ENCODE measurements around the gene TTLL3.
"Not testable (repeated sequence)": the region's sequence is repeated elsewhere in the genome, so short reads cannot be mapped to it uniquely, and the experiment has no call there.

TTLL3 gene

DNA sequence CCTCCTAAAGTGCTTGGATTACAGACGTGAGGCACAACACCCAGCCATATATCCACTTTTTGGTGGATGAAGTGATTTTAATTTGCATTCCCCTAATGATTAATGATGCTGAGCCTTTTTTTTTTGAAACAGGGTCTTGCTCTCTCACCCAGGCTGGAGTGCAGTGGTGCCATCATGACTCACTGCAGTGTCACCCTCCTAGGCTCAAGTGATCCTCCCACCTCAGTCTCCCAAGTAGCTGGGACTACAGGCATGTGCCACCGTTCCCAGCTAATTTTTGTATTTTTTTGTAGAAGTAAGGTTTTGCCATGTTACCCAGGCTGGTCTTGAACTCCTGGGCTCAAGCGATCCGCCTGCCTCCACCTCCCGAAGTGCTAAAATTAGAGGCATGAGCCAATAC lies 62.0 kb downstream of the TTLL3 start:
- not testable (repeated sequence) for DNase-seq

DNA sequence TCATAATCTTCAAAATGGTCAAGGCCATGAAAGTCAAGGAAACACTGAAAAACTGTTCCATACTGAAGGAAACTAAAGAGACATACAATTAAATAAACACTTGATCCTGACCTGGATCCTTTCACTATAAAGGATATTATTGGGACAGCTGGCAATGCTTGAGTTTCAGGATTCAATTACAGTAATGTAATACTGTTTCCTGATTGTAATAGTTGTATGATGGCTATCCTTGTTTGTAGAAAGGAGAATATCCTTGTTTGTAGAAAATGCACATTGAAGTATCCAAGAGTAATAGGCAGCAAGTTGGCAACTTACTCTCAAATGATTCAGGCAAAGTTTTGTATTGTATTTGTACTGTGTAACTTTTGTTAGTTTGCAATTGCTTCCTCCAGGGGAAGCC lies 65.4 kb downstream of the TTLL3 start:
- DNase-seq = no peak

DNA sequence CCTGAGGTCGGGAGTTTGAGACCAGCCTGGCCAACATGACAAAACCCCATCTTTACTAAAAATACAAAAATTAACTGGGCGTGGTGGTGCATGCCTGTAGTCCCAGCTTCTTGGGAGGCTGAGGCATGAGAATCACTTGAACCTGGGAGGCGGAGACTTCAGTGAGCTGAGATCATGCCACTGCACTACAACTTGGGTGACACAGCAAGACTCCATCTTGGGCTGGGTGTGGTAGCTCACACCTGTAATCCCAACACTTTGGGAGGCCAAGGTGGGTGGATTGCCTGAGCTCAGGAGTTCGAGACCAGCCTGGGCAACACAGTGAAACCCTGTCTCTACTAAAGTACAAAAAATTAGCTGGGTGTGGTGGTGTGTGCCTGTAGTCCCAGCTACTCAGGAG lies 66.2 kb downstream of the TTLL3 start:
- not testable (repeated sequence) for DNase-seq

DNA sequence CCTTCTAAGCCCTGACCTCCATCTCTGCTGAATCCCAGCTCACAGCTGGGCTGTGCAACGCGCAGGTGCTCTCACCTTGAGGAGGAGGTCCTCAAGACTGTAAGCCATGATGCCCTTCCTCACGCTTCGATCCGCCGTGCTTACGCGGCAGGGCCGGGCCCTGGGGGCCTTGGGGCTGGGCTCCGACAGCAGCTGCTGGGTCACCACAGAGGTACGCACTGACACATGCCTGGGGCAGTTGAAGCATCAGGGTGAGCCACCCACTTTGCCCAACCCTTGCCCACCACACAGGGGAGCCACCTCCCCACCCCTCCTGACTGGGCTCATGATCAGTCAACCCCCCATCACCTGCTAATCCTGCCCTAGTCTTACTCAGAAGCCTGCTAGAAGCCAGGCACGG lies 66.9 kb downstream of the TTLL3 start:
- DNase-seq = no peak

DNA sequence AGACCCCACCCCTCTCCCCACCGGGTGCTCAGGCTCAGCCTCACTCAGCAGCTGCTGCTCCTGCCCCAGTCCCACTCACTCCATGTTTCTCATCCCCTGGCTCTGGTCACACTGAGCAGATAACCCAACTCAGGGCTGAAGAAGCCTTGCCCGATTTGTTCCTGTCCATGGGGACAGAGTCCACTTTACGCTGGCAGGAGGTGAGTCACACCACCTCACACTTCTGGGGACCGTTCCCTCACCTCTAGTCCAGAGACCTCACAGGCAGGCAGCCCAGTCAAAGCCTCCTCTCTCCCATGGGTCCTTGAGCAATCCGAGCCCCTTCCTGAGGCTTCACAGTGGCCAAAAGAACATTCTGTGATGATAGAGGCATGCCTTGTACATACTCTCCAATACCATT lies 68.6 kb downstream of the TTLL3 start:
- no peak for DNase-seq

DNA sequence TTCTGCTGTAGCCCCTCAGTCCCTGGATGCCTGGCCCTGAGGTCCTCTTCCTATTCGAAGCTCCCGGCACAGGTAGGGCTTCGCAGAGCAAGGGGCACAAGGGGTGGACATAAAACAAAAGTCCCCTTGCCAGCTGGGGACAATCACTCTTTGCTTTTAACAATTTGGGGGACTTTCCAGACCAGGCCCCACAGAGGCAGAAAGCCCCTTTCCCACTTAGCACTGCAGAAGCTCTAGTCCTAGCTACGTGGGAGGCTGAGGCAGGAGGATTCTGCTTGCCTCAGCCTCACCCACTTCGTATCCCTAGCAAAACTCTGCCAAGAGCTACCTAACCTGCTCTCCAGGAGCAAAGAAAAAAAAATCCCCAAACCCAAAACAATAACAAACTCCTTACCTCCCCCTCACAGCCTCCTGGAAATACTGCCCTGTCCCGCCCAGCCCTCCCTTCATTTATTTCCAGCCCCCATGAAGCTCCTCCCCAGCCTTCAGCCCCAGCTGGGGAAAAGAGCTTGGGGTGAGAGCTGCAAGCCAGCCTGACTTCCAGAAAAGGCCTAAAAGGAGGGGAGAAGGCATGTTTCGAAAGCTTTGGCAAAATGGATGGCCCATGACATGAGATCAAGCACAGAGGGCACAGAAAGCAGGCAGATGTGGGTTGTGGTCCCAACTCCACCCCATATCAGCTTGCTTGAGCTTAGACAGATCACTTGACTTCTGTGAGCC lies 69.9 kb downstream of the TTLL3 start, which contains the start of gene CIDEC:
Gene CIDEC (minus strand): TSS at position 424 of the 720 bp plus-strand sequence. CDS start 1,767 bp downstream, outside the sequence.
- DNase-seq = no peak

DNA sequence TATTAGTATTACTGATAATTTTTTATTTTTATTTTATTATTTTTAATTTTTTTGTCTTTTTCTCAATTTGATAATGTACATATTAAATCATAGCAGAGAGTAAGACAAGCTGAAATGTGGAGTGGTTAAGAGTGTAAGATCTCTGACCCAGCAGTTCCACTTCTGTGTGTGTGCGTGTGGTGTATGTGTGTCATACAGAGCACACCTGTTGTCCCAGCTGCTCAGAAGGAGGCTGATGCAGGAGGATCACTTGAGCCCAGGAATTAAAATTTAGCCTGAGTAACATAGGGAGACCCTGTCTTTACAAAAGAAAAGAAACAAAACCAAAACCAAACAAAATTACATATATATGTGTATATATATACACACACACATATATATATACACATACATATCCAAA lies 71.4 kb downstream of the TTLL3 start:
- DNase-seq = no peak

GRCh38 chr3:9883706-9884554 lies 73.9 kb downstream of the TTLL3 start:
- no peak for DNase-seq

DNA sequence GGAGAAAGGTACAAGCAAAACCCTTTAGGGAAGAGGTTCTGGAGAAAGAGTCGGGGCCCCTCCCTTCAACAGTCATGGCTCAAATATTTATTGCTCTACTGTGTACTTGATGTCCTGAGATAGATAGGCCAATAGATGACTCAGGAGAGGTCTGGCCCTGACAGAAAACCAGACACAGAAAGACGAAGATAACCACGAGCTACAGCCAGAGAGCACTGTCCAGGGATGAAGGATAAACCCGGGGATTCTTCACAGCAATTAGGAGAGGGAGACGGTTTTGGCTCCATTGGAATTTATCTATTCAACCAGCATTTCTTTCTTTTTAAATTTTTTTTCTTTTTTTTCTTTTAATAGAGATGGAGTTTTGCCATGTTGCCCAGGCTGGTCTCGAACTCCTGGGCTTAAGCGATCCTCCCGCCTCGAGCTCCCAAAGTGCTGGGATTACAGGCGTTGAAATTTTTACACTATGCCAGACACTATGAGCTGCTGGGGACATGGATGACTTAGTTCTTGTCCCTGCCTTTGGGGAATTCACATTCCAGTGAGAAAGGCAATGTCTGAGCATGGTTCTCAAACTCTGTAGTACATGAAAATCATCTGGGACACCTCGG lies 74.6 kb downstream of the TTLL3 start:
- DNase-seq = no peak
